ENCODE measurements around the gene SAMD9.
"Not testable (repeated sequence)": the region's sequence is repeated elsewhere in the genome, so short reads cannot be mapped to it uniquely, and the experiment has no call there.

SAMD9 gene

GRCh38 chr7:93119191-93119905, 1.6 kb upstream of the SAMD9 start:
- no peak for DNase-seq

- DNase-seq = no peak
Measured at GRCh38 chr7:93117327-93117726, 452 bp downstream of the SAMD9 start.

DNA sequence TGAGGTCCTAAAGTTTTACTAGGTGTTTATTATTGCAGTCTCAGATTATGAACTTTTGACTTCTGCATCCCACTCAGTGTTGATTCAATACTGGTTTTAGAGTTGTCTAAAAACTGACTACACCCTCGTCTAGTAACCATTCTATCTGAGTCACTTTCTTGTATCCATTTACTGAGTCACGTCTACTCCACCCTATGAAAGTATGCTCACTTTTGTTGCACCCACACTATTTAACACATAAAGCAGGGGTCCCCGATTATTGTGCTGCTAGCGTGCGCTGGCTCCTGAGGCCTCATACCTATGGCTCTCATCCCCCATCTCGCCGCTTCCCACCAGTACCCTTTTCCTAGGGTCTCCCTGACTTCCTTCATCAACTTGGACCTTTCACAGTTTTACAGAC, 2.0 kb downstream of the SAMD9 start:
- no peak for DNase-seq

DNA sequence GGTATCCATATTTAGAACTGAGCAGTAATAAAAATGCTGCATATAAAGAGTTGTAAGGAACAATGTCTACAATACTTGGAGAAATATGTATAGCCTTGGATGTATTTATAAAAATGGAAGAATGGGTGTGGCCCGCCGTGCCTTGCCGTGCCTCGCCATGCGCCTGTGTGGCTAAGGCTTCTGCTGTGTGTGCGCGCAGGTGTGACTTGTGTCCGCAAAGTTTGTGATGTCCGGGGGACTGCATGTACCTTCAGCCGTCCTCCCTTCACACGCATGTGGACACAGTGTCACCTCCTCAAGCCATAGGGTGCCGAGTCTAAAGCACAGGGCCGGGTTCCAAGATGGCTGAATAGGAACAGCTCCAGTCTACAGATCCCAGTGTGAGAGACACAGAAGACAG, 9.8 kb downstream of the SAMD9 start:
- DNase-seq = no peak

- no peak for DNase-seq
Measured at GRCh38 chr7:93097388-93097787, 20.4 kb downstream of the SAMD9 start.

GRCh38 chr7:93092757-93093370, 24.9 kb downstream of the SAMD9 start:
- DNase-seq = no peak

DNA sequence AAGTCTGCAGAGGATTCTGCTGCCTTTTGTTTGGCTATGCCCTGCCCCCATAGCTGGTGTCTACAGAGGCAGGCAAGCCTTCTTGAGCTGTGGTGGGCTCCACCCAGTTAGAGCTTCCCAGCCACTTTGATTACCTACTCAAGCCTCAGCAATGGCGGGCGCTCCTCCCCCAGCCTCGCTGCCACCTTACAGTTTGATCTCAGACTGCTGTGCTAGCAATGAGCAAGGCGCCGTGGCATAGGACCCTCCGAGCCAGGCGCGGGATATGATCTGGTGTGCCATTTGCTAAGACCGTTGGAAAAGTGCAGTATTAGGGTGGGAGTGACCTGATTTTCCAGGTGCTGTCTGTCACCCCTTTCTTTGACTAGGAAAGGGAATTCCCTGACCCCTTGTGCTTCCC, 44.4 kb downstream of the SAMD9 start:
- not testable (repeated sequence) for DNase-seq

- DNase-seq = no peak
Measured at GRCh38 chr7:93062599-93062998, 55.2 kb downstream of the SAMD9 start.

DNA sequence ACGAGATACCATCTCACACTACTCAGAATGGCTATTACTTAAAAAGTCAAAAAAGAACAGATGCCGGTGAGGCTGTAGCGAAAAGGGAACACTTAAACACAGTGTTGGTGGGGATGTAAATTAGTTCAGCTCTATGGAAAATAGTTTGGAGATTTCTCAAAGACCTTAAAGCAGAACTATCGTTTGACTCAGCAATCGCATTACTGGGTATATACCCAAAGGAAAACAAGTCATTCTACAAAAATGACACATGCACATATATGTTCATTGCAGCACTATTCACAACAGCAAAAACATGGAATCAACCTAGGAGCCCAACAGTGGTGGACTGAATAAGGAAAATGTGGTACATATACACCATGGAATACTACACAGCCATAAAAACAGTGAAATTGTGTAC, 56.9 kb downstream of the SAMD9 start:
- DNase-seq = no peak

DNA sequence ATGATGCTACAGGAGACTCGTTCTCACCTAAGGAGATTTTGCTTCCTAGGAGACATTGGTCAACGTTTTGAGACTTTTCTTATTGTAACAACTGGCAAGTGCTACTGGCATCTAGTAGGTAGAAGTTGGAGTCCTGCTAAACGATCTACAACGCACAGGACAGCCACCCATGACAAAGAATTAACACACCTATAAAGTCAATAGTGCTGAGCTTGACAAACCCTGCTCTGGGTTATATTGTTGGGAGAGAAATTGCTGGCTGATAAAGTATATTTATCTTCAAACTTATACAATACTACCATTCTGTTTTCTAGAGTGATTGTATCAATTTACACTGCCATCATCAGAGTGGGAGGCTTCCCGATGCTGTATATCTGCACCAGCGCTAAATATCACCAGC, 57.8 kb downstream of the SAMD9 start:
- no peak for DNase-seq

DNA sequence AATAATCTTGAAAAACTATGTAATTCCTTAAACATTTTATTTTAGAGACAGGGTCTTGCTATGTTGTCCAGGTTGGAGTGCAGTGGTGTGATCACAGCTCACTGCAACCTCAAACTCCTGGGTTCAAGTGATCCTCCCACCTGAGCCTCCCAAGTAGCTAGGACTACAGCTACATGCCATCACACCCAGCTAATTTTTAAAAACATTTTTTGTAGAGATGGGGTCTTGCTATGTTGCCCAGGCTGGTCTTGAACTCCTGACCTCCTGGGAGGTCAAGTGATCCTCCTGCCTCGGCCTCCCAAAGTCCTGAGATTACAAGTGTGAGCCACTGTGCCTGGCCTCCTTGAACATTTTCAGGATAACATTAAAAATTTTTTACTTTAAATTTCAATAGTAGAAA, 61.2 kb downstream of the SAMD9 start:
- not testable (repeated sequence) for DNase-seq

GRCh38 chr7:93055543-93056107, 62.2 kb downstream of the SAMD9 start:
- DNase-seq = peak; percentile 16

GRCh38 chr7:93054975-93055374, 62.8 kb downstream of the SAMD9 start:
- DNase-seq = no peak

DNA sequence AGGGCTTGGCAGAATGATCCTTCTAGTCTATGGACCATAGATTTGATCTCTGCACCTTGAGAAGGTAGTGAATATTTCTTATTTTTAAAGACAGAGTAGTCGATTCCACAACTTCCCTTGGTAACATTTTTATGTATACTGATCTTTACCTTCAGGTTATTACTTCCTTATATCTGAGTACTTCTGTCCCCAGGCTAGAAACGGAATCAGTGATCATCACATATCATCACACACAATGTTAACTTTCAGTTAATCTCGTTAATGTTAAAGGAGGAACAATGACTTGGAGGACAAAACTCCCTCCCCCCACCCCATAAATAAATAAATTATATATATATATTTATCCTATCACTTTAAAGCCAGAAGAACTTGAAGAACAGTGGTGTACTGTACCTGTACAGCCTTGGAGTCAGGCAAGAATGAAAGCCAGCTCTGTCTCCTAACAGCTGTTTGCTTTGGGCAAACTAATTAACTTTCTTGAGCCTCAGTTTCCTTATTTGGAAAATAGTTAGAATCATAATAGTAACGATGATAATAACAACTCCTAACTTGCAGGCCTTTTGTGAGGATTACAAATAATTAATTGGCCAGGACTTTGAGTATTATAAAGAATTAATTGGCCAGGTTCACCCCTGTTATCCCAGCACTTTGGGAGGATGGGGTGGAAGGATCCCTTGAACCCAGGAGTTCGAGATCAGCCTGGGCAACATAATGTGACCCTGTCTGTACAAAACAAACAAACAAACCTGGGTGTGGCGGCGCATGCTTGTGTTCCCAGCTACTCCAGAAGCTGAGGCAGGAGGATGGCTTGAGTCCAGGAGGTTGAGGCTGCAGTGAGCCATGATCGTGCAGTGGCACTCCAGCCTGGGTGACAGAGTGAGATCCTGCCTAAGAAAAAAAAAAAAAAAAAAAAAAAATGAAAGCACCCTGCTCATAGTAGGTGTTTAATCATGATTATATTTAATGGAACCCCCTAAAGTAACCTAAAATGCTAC, 63.5 kb downstream of the SAMD9 start:
- no peak for DNase-seq

DNA sequence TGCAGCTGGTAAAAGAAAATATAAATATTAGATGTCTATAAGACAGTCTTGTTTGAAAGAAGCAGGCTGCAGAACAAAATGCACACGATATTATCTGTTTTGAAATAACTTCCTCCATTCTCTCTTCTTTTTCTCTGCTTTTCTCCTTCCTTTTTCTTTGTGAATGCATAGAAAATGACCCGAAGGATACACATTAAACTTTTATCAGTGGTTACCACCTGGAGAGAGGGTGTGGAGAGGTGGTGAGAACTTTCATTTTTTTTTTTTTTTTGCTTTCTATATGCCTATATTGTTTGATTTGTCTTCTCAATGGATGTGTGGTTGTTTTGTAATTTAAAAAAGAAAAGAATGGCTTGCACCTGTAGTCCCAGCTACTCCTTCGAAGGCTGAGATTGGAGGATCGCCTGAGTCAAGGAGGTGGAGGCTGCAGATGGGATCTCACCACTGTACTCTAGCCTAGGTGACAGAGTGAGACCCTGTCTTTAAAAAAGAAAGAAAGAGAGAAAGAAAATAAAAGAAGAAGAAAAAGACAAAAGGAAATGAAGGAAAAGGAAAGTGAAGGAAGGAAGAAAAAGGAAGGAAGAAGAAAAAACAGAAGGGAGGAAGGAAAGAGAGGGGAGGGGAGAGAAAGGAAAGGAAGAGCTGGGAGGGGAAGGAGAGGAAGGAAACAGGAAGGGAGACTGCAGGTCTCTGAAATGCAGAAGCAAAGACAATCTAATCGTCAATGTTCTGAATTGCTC, 64.4 kb downstream of the SAMD9 start:
- DNase-seq = no peak

- DNase-seq = no peak
Measured at GRCh38 chr7:93051660-93052059, 66.1 kb downstream of the SAMD9 start.
